Posterior cingulate gyrus (tissue), 11 donors: Measurements from ENCODE around the gene TCF19.

Source experiments
- DNase-seq, 10 donors: peaks; one replicate each; pipeline versions ENCODE4 v3.0.0 to v3.0.0-alpha.2; 2020 to 2021; ENCODE audit warnings: mixed read lengths in 3 of 10
- intact Hi-C: fragments of 100-400 bp; cut with DNase I; formaldehyde crosslinking; loops from one replicate; pipeline ENCODE4 v1.15.1; 2023

TCF19 gene

DNA sequence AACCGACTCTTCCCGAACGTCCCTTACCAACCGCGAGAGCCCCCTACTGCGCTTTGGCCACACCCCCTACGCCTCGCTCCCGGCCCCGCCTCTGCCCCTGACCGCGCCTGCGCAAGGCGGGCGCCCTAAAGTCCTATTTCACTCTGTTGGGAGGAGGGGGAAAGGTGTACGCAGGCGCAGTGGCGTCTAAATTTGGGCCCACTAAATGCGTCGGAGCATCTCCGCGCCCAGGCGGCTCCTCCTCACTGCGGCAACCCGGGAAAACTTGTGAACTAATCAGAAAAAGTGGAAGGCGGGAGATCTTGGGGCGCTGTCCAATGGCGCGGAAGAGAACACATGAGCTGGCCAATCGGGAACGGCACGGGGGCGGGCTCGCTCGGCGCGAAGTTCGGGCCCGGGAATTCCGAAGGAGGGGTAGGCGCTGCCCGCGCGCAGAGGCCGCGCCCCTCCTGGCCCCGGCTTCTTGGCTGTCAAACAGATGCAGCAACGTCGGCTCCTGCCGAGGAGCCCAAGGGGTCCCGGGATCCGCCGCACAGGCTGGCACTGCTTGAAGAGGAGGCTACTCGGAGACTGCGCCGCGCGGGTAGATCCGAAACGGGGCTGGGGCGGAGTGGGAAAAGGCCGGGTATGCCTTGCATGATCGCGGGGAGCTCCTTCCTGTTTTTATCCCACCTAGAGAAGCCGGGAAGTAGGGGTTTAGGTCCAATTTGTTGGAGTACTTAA, at the start of gene TCF19:
Gene TCF19, plus strand, starts transcription at position 450 of the 723 bp plus-strand sequence. CDS start 881 bp downstream, outside the sequence.
- DNase-seq: peak; percentile 92 to 99 (median 97)
- intact Hi-C loops: loop anchor here (5.0 kb wide), 1 partner anchor 39 kb away; no protein-coding TSS in a partner anchor

DNA sequence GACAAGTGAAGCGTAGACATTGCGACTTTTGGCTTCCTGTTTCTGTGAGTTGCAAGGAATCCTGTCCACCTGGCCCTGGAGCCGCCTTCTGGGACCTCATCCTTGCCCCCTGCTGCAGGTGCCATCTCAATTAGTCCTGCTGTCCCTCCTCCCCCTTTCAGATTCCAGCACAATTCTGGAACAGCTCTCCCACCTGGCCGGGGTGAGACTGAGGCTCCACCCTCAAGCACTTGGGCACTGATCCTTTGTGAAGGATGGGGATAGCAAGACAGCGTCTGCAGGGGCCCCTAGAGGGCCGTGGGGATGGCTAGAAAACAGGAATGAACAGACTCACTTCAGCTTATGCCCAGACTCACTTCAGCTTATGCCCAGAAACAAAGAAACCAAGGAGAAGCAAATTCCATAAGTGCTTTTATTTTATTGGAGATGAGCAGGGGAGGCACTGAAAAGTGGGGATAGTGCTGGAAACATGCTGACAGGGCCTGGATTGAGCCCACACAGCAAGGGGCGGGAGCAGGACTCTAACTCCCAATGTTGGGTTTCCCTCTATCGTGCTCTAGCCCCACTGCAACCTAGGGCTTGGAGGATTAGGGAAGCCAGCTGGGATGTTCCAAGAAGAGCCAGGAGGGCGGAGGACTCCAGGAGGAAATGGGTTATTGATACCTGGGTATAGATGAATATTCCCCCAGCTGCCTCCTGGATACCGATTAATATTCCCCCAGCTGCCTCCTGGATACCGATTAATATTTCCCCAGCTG, 47.4 kb upstream of the TCF19 start:
- intact Hi-C loops: no loop called here
- peak in 2 of 10 donors; percentile 30 to 53 for DNase-seq

GRCh38 chr6:31111712-31112111, 46.7 kb upstream of the TCF19 start:
- intact Hi-C loops: no loop called here
- peak in 2 of 10 donors; percentile 49 to 79 for DNase-seq

DNA sequence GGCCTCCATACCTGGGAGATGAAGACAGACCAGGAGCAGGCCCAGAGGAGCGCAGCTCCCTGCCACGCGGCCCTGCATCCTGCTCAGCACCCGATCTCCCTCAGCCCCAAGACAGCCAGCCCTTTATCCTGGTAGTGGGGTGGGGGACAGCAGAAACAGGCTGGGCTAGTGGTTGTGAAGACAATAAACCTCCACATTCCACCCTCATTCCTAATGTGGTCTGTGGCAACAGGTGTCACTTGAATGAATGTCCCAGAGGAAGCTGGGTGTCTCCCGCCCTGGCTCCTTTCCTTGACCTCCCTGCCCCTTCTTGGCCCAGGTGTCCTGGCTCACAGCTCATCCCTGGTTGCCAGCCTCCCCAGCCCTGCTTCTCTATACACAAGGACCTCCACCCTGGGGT, 45.9 kb upstream of the TCF19 start, which contains the start of gene C6orf15:
Gene C6orf15, minus strand, starts transcription at position 98 of the 400 bp plus-strand sequence. Its CDS starts 20 bp downstream, at position 78.
- peak in 2 of 10 donors; percentile 41 to 47 for DNase-seq

GRCh38 chr6:31113861-31114540, 44.4 kb upstream of the TCF19 start:
- peak in 2 of 10 donors; percentile 59 to 86 for DNase-seq
- intact Hi-C loops: no loop called here

More for the DNA sequence above, 45.9 kb upstream of the TCF19 start, which contains the start of gene C6orf15:
- intact Hi-C loops: no loop called here

- intact Hi-C loops: no loop called here
- peak in 9 of 10 donors; percentile 42 to 95 (median 61) for DNase-seq
These were observed 43.9 kb upstream of the TCF19 start, which contains the start of gene PSORS1C1 for GRCh38 chr6:31114541-31114878. PSORS1C1 (plus strand) TSS chr6:31114800; CDS start chr6:31129633, 14,833 bp downstream.

- peak in 2 of 10 donors; percentile 36 to 40 for DNase-seq
- intact Hi-C loops: no loop called here
These were observed 43.2 kb upstream of the TCF19 start for GRCh38 chr6:31114970-31115849.

DNA sequence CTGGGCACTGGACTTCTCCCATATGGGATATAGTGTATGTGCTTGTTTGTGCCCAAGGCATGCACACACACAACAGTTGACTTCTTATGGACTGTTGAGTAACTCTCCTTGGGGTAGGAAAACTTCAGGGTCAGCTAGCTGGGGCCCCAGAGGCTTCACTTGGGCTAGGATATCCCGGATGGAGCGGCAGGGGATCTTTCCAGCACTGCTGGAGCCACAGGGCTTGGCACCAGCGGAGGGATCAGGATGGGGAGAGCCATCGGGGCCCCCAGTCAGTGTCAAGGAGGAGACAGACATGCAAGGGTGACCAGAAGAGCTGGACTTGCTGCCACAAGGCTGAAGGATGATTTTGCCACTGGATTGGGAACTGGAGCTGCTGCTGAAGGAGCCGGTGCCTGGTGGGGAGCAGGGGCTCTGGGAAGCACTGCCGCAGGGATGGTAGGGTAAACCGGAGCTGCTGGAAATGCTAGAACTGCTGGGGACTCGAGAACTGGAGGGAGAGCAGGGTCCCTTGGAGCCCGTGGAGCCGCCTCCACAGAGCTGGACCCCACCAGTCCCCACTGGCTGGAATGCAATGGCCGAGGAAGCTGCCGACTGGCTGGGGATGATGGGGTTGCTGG, 42.3 kb upstream of the TCF19 start:
- DNase-seq: peak in 2 of 10 donors; percentile 49 to 74
- intact Hi-C loops: no loop called here

GRCh38 chr6:31116661-31117385, 41.6 kb upstream of the TCF19 start:
- DNase-seq: peak in 5 of 10 donors; percentile 18 to 79 (median 36)
- intact Hi-C loops: no loop called here

GRCh38 chr6:31118178-31118577, 40.2 kb upstream of the TCF19 start:
- intact Hi-C loops: no loop called here
- DNase-seq: peak in 2 of 10 donors; percentile 43 to 76

DNA sequence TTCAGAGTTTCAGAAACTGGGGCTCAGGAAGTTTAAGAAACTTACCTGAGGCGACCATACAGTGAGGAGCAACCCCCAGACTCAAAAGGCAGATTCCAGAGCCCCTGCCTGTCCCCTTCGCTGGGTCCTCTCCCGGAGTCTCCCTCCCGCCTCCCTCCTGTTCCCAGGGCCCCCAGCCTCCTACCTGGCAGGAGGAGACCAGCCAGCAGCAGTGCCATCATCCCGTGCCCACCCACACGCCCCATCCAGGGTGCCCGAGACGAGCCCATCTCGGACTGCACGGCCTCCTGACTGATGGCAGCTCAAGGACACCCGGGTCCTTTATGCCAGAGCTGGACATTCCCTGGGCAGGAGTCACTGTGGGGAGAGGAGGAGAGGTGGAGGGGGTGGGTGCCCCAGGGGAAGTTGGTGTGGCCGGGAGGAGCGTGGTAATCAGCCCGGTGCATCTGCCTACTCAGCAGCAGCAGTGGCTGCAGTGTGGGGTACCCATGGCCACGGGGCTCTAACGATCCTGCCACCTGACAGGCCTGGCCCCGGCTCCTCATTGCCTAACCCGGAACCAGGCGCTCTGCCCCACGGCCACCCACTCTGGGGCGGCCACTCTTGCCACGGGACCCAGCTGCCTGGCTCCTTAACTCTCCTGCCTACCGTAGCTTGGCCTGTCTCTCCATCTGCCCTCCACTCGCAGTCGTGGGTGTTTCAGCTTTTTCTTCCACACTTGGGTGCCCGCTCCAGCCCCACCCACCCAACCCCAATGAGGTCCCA, 38.1 kb upstream of the TCF19 start, which contains the start of gene CDSN:
Gene CDSN, minus strand, starts transcription at position 296 of the 765 bp plus-strand sequence. Its CDS starts 27 bp downstream, at position 269.
- DNase-seq: peak in 2 of 10 donors; percentile 41 to 61
- intact Hi-C loops: no loop called here

- intact Hi-C loops: no loop called here
- DNase-seq: peak in 2 of 10 donors; percentile 60 to 65
These were observed 37.1 kb upstream of the TCF19 start for GRCh38 chr6:31121131-31121790.

- DNase-seq: peak in 9 of 10 donors; percentile 29 to 92 (median 52)
- intact Hi-C loops: no loop called here
These were observed 35.3 kb upstream of the TCF19 start for GRCh38 chr6:31122791-31123706.

GRCh38 chr6:31125162-31125561, 33.2 kb upstream of the TCF19 start:
- intact Hi-C loops: no loop called here
- peak in 1 of 10 donors; percentile 52 for DNase-seq

GRCh38 chr6:31125586-31126363, 32.6 kb upstream of the TCF19 start:
- DNase-seq: peak in 1 of 10 donors; percentile 55
- intact Hi-C loops: no loop called here
